ENCODE data around the gene PSMD6.

PSMD6 gene

GRCh38 chr3:63964681-63965485 lies 58.4 kb downstream of the PSMD6 start:
- no peak for DNase-seq (ENCODE audit: extremely low spot score)
- TF ChIP-seq CTCF (IDR thresholded peaks at IDR 0.05; ENCODE audit: control extremely low read depth, extremely low read depth, low read depth, missing control alignments), result no peak
- POLR2A ChIA-PET, result no interaction called here
- CTCF ChIA-PET, result interaction anchor here (1.1 to 9.7 kb wide), 7 partner anchors 7 to 116 kb away, joined by 3 to 106 read pairs (median 7); partner anchors contain the start of gene PSMD6

- POLR2A ChIA-PET, result no interaction called here
These were observed 59.8 kb downstream of the PSMD6 start for GRCh38 chr3:63963496-63963895.

GRCh38 chr3:63961891-63962290 lies 61.4 kb downstream of the PSMD6 start:
- ChIA-PET CTCF (interaction anchor here (0.8 to 9.7 kb wide), 28 partner anchors 9 to 523 kb away, joined by 3 to 106 read pairs (median 4); partner anchors contain the start of gene PSMD6), POLR2A (no interaction called here)
- DNase-seq (ENCODE audit: extremely low spot score), result peak; percentile 37
- peak; percentile 60 for TF ChIP-seq CTCF (IDR thresholded peaks at IDR 0.05; ENCODE audit: control extremely low read depth, extremely low read depth, low read depth, missing control alignments)

More at GRCh38 chr3:63963496-63963895, 59.8 kb downstream of the PSMD6 start:
- CTCF ChIA-PET, result interaction anchor here (1.1 to 9.7 kb wide), 10 partner anchors 8 to 63 kb away, joined by 3 to 106 read pairs (median 8); partner anchors contain the start of gene PSMD6
- no peak for DNase-seq (ENCODE audit: extremely low spot score)
- no peak for TF ChIP-seq CTCF (IDR thresholded peaks at IDR 0.05; ENCODE audit: control extremely low read depth, extremely low read depth, low read depth, missing control alignments)
